GM21529 (cell line): ENCODE data around the gene GLB1L3.
"Not testable (repeated sequence)": the region's sequence is repeated elsewhere in the genome, so short reads cannot be mapped to it uniquely, and the experiment has no call there.

ENCODE experiments used
- ATAC-seq: cut with Tn5 transposase; IDR thresholded peaks from one replicate; pipeline ENCODE4 v1.9.1; 2021; ENCODE audit not compliant: unreplicated experiment

The GLB1L3 gene

GRCh38 chr11:134272381-134273316 is 3.5 kb upstream of the GLB1L3 start:
- ATAC-seq: no peak

GRCh38 chr11:134273317-134273712 is 2.9 kb upstream of the GLB1L3 start:
- ATAC-seq: no peak

GRCh38 chr11:134275188-134275533 is 1.0 kb upstream of the GLB1L3 start:
- ATAC-seq: no peak

- peak; percentile 4 for ATAC-seq
Measured at GRCh38 chr11:134276396-134277182, 410 bp downstream of the GLB1L3 start.

GRCh38 chr11:134277183-134278001 is 1.2 kb downstream of the GLB1L3 start:
- ATAC-seq: no peak

- no peak for ATAC-seq
Measured at GRCh38 chr11:134278356-134278755, 2.2 kb downstream of the GLB1L3 start.

- ATAC-seq: not testable (repeated sequence)
Measured at GRCh38 chr11:134281635-134282034, 5.5 kb downstream of the GLB1L3 start.

- ATAC-seq: no peak
Measured at GRCh38 chr11:134282121-134283045, 6.2 kb downstream of the GLB1L3 start.

GRCh38 chr11:134283461-134284230 is 7.5 kb downstream of the GLB1L3 start:
- ATAC-seq: no peak

- ATAC-seq: not testable (repeated sequence)
Measured at GRCh38 chr11:134284349-134284748, 8.2 kb downstream of the GLB1L3 start.

GRCh38 chr11:134287561-134287960 is 11.4 kb downstream of the GLB1L3 start:
- no peak for ATAC-seq

GRCh38 chr11:134288486-134288885 is 12.3 kb downstream of the GLB1L3 start:
- no peak for ATAC-seq

GRCh38 chr11:134289167-134289566 is 13.0 kb downstream of the GLB1L3 start:
- ATAC-seq: no peak

GRCh38 chr11:134289789-134290188 is 13.6 kb downstream of the GLB1L3 start:
- ATAC-seq: no peak

GRCh38 chr11:134290646-134291045 is 14.5 kb downstream of the GLB1L3 start:
- ATAC-seq: no peak

- no peak for ATAC-seq
Measured at GRCh38 chr11:134291196-134291595, 15.0 kb downstream of the GLB1L3 start.

GRCh38 chr11:134292661-134293060 is 16.5 kb downstream of the GLB1L3 start:
- ATAC-seq: no peak

- no peak for ATAC-seq
Measured at GRCh38 chr11:134293119-134294113, 17.2 kb downstream of the GLB1L3 start.
